ENCODE results near the gene RBBP8NL.

GRCh38 chr20:62466806-62467537 is 39.6 kb upstream of the RBBP8NL start:
- TF ChIP-seq, protein P1, sequence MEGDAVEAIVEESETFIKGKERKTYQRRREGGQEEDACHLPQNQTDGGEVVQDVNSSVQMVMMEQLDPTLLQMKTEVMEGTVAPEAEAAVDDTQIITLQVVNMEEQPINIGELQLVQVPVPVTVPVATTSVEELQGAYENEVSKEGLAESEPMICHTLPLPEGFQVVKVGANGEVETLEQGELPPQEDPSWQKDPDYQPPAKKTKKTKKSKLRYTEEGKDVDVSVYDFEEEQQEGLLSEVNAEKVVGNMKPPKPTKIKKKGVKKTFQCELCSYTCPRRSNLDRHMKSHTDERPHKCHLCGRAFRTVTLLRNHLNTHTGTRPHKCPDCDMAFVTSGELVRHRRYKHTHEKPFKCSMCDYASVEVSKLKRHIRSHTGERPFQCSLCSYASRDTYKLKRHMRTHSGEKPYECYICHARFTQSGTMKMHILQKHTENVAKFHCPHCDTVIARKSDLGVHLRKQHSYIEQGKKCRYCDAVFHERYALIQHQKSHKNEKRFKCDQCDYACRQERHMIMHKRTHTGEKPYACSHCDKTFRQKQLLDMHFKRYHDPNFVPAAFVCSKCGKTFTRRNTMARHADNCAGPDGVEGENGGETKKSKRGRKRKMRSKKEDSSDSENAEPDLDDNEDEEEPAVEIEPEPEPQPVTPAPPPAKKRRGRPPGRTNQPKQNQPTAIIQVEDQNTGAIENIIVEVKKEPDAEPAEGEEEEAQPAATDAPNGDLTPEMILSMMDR (conservative IDR thresholded peaks at IDR 0.05 in 1 of 2, IDR thresholded peaks at IDR 0.05 in 1 of 2; ENCODE audit: low read depth in 1 of 2, low read length in 2 of 2): no peak
- no peak for TF ChIP-seq EZH2 (IDR thresholded peaks at IDR 0.05; ENCODE audit: low read length, missing control alignments)

Measured in fibroblast of lung (primary cell).